ENCODE measurements around the gene TADA3. TPM values are rescaled to one million over a fixed set of nuclear protein-coding genes. Genes with fewer than 3 reads are reported as not detected.

Gene TADA3
- total and polyA plus RNA-seq, 10 donors: 33.6 to 73.7 (median 49.4) TPM

GRCh38 chr3:9781551-9781950 is 10.7 kb downstream of the TADA3 start:
- 17 to 60% (median 48%) methylated on average over 1 of the region's 1 CpG for WGBS, 5 donors
- TF ChIP-seq POLR2A (IDR thresholded peaks at IDR 0.05): no peak
- no peak for TF ChIP-seq POLR2AphosphoS5 (IDR thresholded peaks at IDR 0.05)
- no peak for TF ChIP-seq CTCF (IDR thresholded peaks at IDR 0.05 in 8 of 11, conservative IDR thresholded peaks at IDR 0.05 in 3 of 11)
- H3K4me1 ChIP-seq: peaks cover 26 to 61% (median 47%) of the 10 kb centered on the region in 6 donors
- peak overlapping the region in 5 of 8 donors; percentile 2 to 84 (median 70) for H3K27ac ChIP-seq
- H3K27me3 ChIP-seq (replicated peaks in 1 of 7): no peaks in the 10 kb centered on the region
- intact Hi-C loops (cut with DNase I; ENCODE audit: low total_unique reads): no loop called here
- H3K36me3 ChIP-seq: peaks cover 0 to 73% (median 49%) of the 10 kb centered on the region in 6 donors
- no peaks in the 10 kb centered on the region for H3K9me3 ChIP-seq
- peak; percentile 52 for DNase-seq
- H3K4me3 ChIP-seq: peak overlapping the region in 1 of 8 donors; percentile 9

- H3K36me3 ChIP-seq: peaks cover 0 to 67% (median 43%) of the 10 kb centered on the region in 6 donors
- peaks cover 26 to 61% (median 47%) of the 10 kb centered on the region in 6 donors for H3K4me1 ChIP-seq
- 71 to 80% (median 78%) methylated on average over 4 of the region's 4 CpGs for WGBS, 5 donors
- H3K27ac ChIP-seq: peak overlapping the region in 7 of 8 donors; percentile 70 to 89 (median 78)
- H3K27me3 ChIP-seq (replicated peaks in 1 of 7): no peaks in the 10 kb centered on the region
- TF ChIP-seq POLR2AphosphoS5 (IDR thresholded peaks at IDR 0.05): no peak
- no peak for TF ChIP-seq POLR2A (IDR thresholded peaks at IDR 0.05)
- no peak for TF ChIP-seq CTCF (IDR thresholded peaks at IDR 0.05 in 8 of 11, conservative IDR thresholded peaks at IDR 0.05 in 3 of 11)
- intact Hi-C loops (cut with DNase I; ENCODE audit: low total_unique reads): no loop called here
- no peaks in the 10 kb centered on the region for H3K9me3 ChIP-seq
- no peak overlapping the region for H3K4me3 ChIP-seq
- no peak for DNase-seq
Measured at GRCh38 chr3:9780910-9781309, 11.4 kb downstream of the TADA3 start.

GRCh38 chr3:9780458-9780812 is 11.8 kb downstream of the TADA3 start:
- H3K9me3 ChIP-seq: no peaks in the 10 kb centered on the region
- intact Hi-C loops (cut with DNase I; ENCODE audit: low total_unique reads): no loop called here
- H3K27ac ChIP-seq: peak overlapping the region; percentile 68 to 89 (median 78)
- DNase-seq: peak; percentile 85
- WGBS, 5 donors: 38 to 68% (median 65%) methylated on average over 10 of the region's 10 CpGs
- peak overlapping the region in 1 of 8 donors; percentile 37 for H3K4me3 ChIP-seq
- H3K27me3 ChIP-seq (replicated peaks in 1 of 7): no peaks in the 10 kb centered on the region
- H3K36me3 ChIP-seq: peaks cover 0 to 62% (median 39%) of the 10 kb centered on the region in 6 donors
- H3K4me1 ChIP-seq: peaks cover 26 to 61% (median 47%) of the 10 kb centered on the region in 6 donors
- no peak for TF ChIP-seq POLR2A (IDR thresholded peaks at IDR 0.05)
- peak in 1 of 3 donors; percentile 64 for TF ChIP-seq POLR2AphosphoS5 (IDR thresholded peaks at IDR 0.05)
- TF ChIP-seq CTCF (IDR thresholded peaks at IDR 0.05 in 8 of 11, conservative IDR thresholded peaks at IDR 0.05 in 3 of 11): no peak

- intact Hi-C loops (cut with DNase I; ENCODE audit: low total_unique reads): no loop called here
- TF ChIP-seq POLR2AphosphoS5 (IDR thresholded peaks at IDR 0.05) (peak in 2 of 3 donors; percentile 57 to 59), CTCF (IDR thresholded peaks at IDR 0.05 in 8 of 11, conservative IDR thresholded peaks at IDR 0.05 in 3 of 11) (no peak)
- Histone ChIP-seq H3K4me3 (peak overlapping the region in 1 of 8 donors; percentile 37), H3K9me3 (no peaks in the 10 kb centered on the region), H3K27ac (peak overlapping the region; percentile 68 to 89 (median 78)), H3K4me1 (peaks cover 26 to 61% (median 47%) of the 10 kb centered on the region in 6 donors), H3K27me3 (replicated peaks in 1 of 7) (no peaks in the 10 kb centered on the region), H3K36me3 (peaks cover 0 to 57% (median 33%) of the 10 kb centered on the region in 6 donors)
- DNase-seq: peak; percentile 89
- 24 to 39% (median 35%) methylated on average over 8 of the region's 8 CpGs for WGBS, 5 donors
Measured at GRCh38 chr3:9779721-9780457, 12.4 kb downstream of the TADA3 start.
